ENCODE data around the gene MMUT. TPM values are rescaled to one million over a fixed set of nuclear protein-coding genes. Genes with fewer than 3 reads are reported as not detected.
"Not testable (repeated sequence)": the region's sequence is repeated elsewhere in the genome, so short reads cannot be mapped to it uniquely, and the experiment has no call there.

Gene MMUT
- total RNA-seq, 4 donors from 2014 or later, result 8.4 to 31.1 (median 16.5) TPM

GRCh38 chr6:49499623-49500022 lies 36.6 kb upstream of the MMUT start, which contains the start of gene GLYATL3:
Gene GLYATL3 (plus strand): TSS chr6:49499923. CDS start chr6:49511991, 12,068 bp downstream.
- DNase-seq, result no peak
- no peak within 1 kb of the TSS for H3K4me3 ChIP-seq
- intact Hi-C loops (cut with DNase I; ENCODE audit: low total_unique reads), result no loop called here
- no peaks in the 10 kb centered on the region for H3K36me3 ChIP-seq
- WGBS, 2 donors (ENCODE audit: low coverage in 1 of 2), result 36 to 46% methylated on average over 2 of the region's 2 CpGs
- H3K27me3 ChIP-seq, result no peaks in the 10 kb centered on the region
- TF ChIP-seq POLR2A (IDR thresholded peaks at IDR 0.05), result no peak
- no peak for TF ChIP-seq CTCF (IDR thresholded peaks at IDR 0.05)
- no peak for TF ChIP-seq POLR2AphosphoS5 (IDR thresholded peaks at IDR 0.05)
- no peak for TF ChIP-seq EP300 (IDR thresholded peaks at IDR 0.05; ENCODE audit: low read depth)
- no peaks in the 10 kb centered on the region for H3K4me1 ChIP-seq
- in situ Hi-C loops (cut with MboI; ENCODE audit: low pct_ligation_motif_present in 1 of 4, low pct_unique_long_range_greater_than_20kb in 1 of 4, low sequenced_read_pairs in 3 of 4), result no loop called here
- no peak within 1 kb of the TSS for H3K27ac ChIP-seq
- H3K9me3 ChIP-seq, result no peaks in the 10 kb centered on the region

GRCh38 chr6:49499126-49499525 lies 36.1 kb upstream of the MMUT start:
- Histone ChIP-seq H3K4me3 (no peak overlapping the region), H3K36me3 (no peaks in the 10 kb centered on the region), H3K27ac (no peak overlapping the region), H3K27me3 (no peaks in the 10 kb centered on the region), H3K9me3 (no peaks in the 10 kb centered on the region), H3K4me1 (no peaks in the 10 kb centered on the region)
- intact Hi-C loops (cut with DNase I; ENCODE audit: low total_unique reads) (no loop called here), in situ Hi-C loops (cut with MboI; ENCODE audit: low pct_ligation_motif_present in 1 of 4, low pct_unique_long_range_greater_than_20kb in 1 of 4, low sequenced_read_pairs in 3 of 4) (no loop called here)
- TF ChIP-seq POLR2A (IDR thresholded peaks at IDR 0.05), result no peak
- 33 to 63% methylated on average over 1 of the region's 1 CpG for WGBS, 2 donors (ENCODE audit: low coverage in 1 of 2)
- no peak for DNase-seq

- no peaks in the 10 kb centered on the region for H3K9me3 ChIP-seq
- peaks cover 0 to 6% (median 2%) of the 10 kb centered on the region in 4 donors for H3K36me3 ChIP-seq
- intact Hi-C loops (cut with DNase I; ENCODE audit: low total_unique reads) (no loop called here), in situ Hi-C loops (cut with MboI; ENCODE audit: low pct_ligation_motif_present in 1 of 4, low pct_unique_long_range_greater_than_20kb in 1 of 4, low sequenced_read_pairs in 3 of 4) (no loop called here)
- DNase-seq, result no peak
- no peaks in the 10 kb centered on the region for H3K4me1 ChIP-seq
- no peaks in the 10 kb centered on the region for H3K27me3 ChIP-seq
- WGBS, 2 donors (ENCODE audit: low coverage in 1 of 2), result 36 to 50% methylated on average over 2 to 3 of the region's 3 CpGs
- no peak overlapping the region for H3K4me3 ChIP-seq
- TF ChIP-seq CTCF (IDR thresholded peaks at IDR 0.05), result no peak
- TF ChIP-seq POLR2A (IDR thresholded peaks at IDR 0.05), result no peak
- TF ChIP-seq POLR2AphosphoS5 (IDR thresholded peaks at IDR 0.05), result no peak
- TF ChIP-seq EP300 (IDR thresholded peaks at IDR 0.05; ENCODE audit: low read depth), result no peak
- H3K27ac ChIP-seq, result no peak overlapping the region
Observed at GRCh38 chr6:49497304-49497703, 34.3 kb upstream of the MMUT start.

- no peak for DNase-seq
- in situ Hi-C loops (cut with MboI; ENCODE audit: low pct_ligation_motif_present in 1 of 4, low pct_unique_long_range_greater_than_20kb in 1 of 4, low sequenced_read_pairs in 3 of 4) (no loop called here), intact Hi-C loops (cut with DNase I; ENCODE audit: low total_unique reads) (no loop called here)
- 94 to 100% methylated on average over 4 of the region's 4 CpGs for WGBS, 2 donors (ENCODE audit: low coverage in 1 of 2)
- H3K4me3 ChIP-seq, result no peak overlapping the region
- no peaks in the 10 kb centered on the region for H3K27me3 ChIP-seq
- H3K27ac ChIP-seq, result no peak overlapping the region
- peaks cover 0 to 25% (median 5%) of the 10 kb centered on the region in 4 donors for H3K36me3 ChIP-seq
- H3K4me1 ChIP-seq, result no peaks in the 10 kb centered on the region
- no peak for TF ChIP-seq EP300 (IDR thresholded peaks at IDR 0.05; ENCODE audit: low read depth)
- no peak for TF ChIP-seq POLR2AphosphoS5 (IDR thresholded peaks at IDR 0.05)
- TF ChIP-seq POLR2A (IDR thresholded peaks at IDR 0.05), result no peak
- no peak for TF ChIP-seq CTCF (IDR thresholded peaks at IDR 0.05)
- H3K9me3 ChIP-seq, result no peaks in the 10 kb centered on the region
Observed at GRCh38 chr6:49490633-49491032, 27.6 kb upstream of the MMUT start.

- H3K27ac ChIP-seq; H3K4me3 ChIP-seq; H3K4me1 ChIP-seq; DNase-seq; H3K36me3 ChIP-seq; in situ Hi-C loops (cut with MboI; ENCODE audit: low pct_ligation_motif_present in 1 of 4, low pct_unique_long_range_greater_than_20kb in 1 of 4, low sequenced_read_pairs in 3 of 4); H3K27me3 ChIP-seq; H3K9me3 ChIP-seq; intact Hi-C loops (cut with DNase I; ENCODE audit: low total_unique reads): not testable (repeated sequence)
- WGBS, 2 donors (ENCODE audit: low coverage in 1 of 2), result 95% methylated on average over 4 of the region's 14 CpGs; no CpG with 5 or more reads in 1 of the 2 donors
Observed at GRCh38 chr6:49483380-49483779, 20.3 kb upstream of the MMUT start.

- 100% methylated on average over 3 of the region's 22 CpGs; no CpG with 5 or more reads in 1 of the 2 donors for WGBS, 2 donors (ENCODE audit: low coverage in 1 of 2)
- DNase-seq; in situ Hi-C loops (cut with MboI; ENCODE audit: low pct_ligation_motif_present in 1 of 4, low pct_unique_long_range_greater_than_20kb in 1 of 4, low sequenced_read_pairs in 3 of 4): not testable (repeated sequence)
Observed at GRCh38 chr6:49481846-49482245, 18.8 kb upstream of the MMUT start.

More at GRCh38 chr6:49481846-49482245, 18.8 kb upstream of the MMUT start:
- H3K27ac ChIP-seq; H3K36me3 ChIP-seq; H3K9me3 ChIP-seq; intact Hi-C loops (cut with DNase I; ENCODE audit: low total_unique reads); H3K4me1 ChIP-seq; H3K27me3 ChIP-seq; H3K4me3 ChIP-seq: not testable (repeated sequence)

All from transverse colon (tissue), 4 donors.